HEK293 (cell line): Measurements from ENCODE around the gene L3MBTL1.

Experiments
- ZNF350 ChIP-seq: fragments of 450-650 bp; formaldehyde crosslinking; IDR thresholded peaks from 2 replicates; pipeline ENCODE4 v1.5.0; 2017; ENCODE audit warnings: missing biosample characterization, mild to moderate bottlenecking, missing genetic modification characterization
- ZNF514 ChIP-seq: fragments of 450-650 bp; formaldehyde crosslinking; IDR thresholded peaks from 2 replicates; pipeline ENCODE4 v1.5.1; 2016; ENCODE audit warnings: missing biosample characterization, missing genetic modification characterization
- ZNF560 ChIP-seq: fragments of 450-650 bp; formaldehyde crosslinking; IDR thresholded peaks from 2 replicates; pipeline ENCODE4 v1.5.1; 2017; ENCODE audit warnings: missing biosample characterization, missing genetic modification characterization, borderline replicate concordance
- ZNF571 ChIP-seq: fragments of 450-650 bp; formaldehyde crosslinking; IDR thresholded peaks from 2 replicates; pipeline ENCODE4 v1.5.0; 2017; ENCODE audit warnings: missing biosample characterization, missing genetic modification characterization
- ZNF677 ChIP-seq: fragments of 450-650 bp; IDR thresholded peaks from 2 replicates; pipeline ENCODE4 v1.5.0; 2018; ENCODE audit warnings: missing biosample characterization, mild to moderate bottlenecking, missing genetic modification characterization, moderate library complexity
- ZNF792 ChIP-seq: fragments of 450-650 bp; formaldehyde crosslinking; IDR thresholded peaks from 2 replicates; pipeline ENCODE4 v1.5.1; 2016; ENCODE audit warnings: missing biosample characterization, missing genetic modification characterization
- TF ChIP-seq, protein P1 (sequence below): fragments of 450-650 bp; formaldehyde crosslinking; IDR thresholded peaks from 2 replicates; pipeline ENCODE4 v1.5.1; 2016; ENCODE audit warnings: missing biosample characterization, missing genetic modification characterization
- TF ChIP-seq, protein P2 (sequence below): fragments of 450-650 bp; formaldehyde crosslinking; IDR thresholded peaks from 2 replicates; pipeline ENCODE4 v1.5.1; 2016; ENCODE audit warnings: missing biosample characterization, missing genetic modification characterization
- TF ChIP-seq, protein P3 (sequence below): fragments of 450-650 bp; formaldehyde crosslinking; IDR thresholded peaks from 2 replicates; pipeline ENCODE4 v1.5.1; 2016; ENCODE audit warnings: missing biosample characterization, missing genetic modification characterization

DNA sequence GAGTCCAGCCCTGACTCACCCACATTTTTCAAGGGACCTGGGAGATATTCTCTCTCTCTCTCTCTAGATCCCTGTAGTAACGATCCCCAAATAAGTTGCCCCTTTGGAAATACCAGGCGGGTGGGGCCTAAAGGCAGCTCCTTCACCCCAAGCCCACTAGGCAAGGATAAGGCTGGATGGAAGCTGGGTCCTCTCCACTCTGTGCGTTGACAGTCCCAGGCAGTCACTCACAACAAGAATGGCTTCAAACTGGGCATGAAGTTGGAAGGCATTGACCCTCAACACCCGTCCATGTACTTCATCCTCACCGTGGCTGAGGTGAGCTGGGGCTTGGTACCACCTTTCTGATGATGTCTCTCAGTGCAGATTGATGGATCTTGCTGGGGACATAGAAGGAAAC is 21.6 kb downstream of the L3MBTL1 start:
- TF ChIP-seq ZNF560 (tag by site-specific recombination) = no peak
- TF ChIP-seq, protein P1, sequence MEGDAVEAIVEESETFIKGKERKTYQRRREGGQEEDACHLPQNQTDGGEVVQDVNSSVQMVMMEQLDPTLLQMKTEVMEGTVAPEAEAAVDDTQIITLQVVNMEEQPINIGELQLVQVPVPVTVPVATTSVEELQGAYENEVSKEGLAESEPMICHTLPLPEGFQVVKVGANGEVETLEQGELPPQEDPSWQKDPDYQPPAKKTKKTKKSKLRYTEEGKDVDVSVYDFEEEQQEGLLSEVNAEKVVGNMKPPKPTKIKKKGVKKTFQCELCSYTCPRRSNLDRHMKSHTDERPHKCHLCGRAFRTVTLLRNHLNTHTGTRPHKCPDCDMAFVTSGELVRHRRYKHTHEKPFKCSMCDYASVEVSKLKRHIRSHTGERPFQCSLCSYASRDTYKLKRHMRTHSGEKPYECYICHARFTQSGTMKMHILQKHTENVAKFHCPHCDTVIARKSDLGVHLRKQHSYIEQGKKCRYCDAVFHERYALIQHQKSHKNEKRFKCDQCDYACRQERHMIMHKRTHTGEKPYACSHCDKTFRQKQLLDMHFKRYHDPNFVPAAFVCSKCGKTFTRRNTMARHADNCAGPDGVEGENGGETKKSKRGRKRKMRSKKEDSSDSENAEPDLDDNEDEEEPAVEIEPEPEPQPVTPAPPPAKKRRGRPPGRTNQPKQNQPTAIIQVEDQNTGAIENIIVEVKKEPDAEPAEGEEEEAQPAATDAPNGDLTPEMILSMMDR (tag by site-specific recombination) = no peak
- TF ChIP-seq, protein P2, sequence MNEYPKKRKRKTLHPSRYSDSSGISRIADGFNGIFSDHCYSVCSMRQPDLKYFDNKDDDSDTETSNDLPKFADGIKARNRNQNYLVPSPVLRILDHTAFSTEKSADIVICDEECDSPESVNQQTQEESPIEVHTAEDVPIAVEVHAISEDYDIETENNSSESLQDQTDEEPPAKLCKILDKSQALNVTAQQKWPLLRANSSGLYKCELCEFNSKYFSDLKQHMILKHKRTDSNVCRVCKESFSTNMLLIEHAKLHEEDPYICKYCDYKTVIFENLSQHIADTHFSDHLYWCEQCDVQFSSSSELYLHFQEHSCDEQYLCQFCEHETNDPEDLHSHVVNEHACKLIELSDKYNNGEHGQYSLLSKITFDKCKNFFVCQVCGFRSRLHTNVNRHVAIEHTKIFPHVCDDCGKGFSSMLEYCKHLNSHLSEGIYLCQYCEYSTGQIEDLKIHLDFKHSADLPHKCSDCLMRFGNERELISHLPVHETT (tag by site-specific recombination) = no peak
- TF ChIP-seq ZNF571 (tag by site-specific recombination) = no peak
- no peak for TF ChIP-seq ZNF792
- TF ChIP-seq, protein P3, sequence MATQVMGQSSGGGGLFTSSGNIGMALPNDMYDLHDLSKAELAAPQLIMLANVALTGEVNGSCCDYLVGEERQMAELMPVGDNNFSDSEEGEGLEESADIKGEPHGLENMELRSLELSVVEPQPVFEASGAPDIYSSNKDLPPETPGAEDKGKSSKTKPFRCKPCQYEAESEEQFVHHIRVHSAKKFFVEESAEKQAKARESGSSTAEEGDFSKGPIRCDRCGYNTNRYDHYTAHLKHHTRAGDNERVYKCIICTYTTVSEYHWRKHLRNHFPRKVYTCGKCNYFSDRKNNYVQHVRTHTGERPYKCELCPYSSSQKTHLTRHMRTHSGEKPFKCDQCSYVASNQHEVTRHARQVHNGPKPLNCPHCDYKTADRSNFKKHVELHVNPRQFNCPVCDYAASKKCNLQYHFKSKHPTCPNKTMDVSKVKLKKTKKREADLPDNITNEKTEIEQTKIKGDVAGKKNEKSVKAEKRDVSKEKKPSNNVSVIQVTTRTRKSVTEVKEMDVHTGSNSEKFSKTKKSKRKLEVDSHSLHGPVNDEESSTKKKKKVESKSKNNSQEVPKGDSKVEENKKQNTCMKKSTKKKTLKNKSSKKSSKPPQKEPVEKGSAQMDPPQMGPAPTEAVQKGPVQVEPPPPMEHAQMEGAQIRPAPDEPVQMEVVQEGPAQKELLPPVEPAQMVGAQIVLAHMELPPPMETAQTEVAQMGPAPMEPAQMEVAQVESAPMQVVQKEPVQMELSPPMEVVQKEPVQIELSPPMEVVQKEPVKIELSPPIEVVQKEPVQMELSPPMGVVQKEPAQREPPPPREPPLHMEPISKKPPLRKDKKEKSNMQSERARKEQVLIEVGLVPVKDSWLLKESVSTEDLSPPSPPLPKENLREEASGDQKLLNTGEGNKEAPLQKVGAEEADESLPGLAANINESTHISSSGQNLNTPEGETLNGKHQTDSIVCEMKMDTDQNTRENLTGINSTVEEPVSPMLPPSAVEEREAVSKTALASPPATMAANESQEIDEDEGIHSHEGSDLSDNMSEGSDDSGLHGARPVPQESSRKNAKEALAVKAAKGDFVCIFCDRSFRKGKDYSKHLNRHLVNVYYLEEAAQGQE (tag by site-specific recombination) = no peak
- TF ChIP-seq ZNF514 (tag by site-specific recombination) = no peak
- TF ChIP-seq ZNF350 (tag by site-specific recombination) = no peak
- TF ChIP-seq ZNF677 (tag by site-specific recombination) = no peak
